GM13976 (cell line): Measurements from ENCODE around the gene IP6K2.

ENCODE experiments used
- DNase-seq: peaks from one replicate; pipeline ENCODE4 v3.0.0; 2012; ENCODE audit warnings: low spot score
- CTCF ChIP-seq: IDR thresholded peaks from 2 replicates; pipeline ENCODE4 v1.5.1; 2012; ENCODE audit warnings: borderline replicate concordance, mild to moderate bottlenecking; ENCODE audit not compliant: insufficient read depth; ENCODE audit errors: extremely low read depth, missing control alignments, control extremely low read depth
- in situ Hi-C: fragments of 300-500 bp; cut with MboI; formaldehyde crosslinking; loops from one replicate; pipeline ENCODE4 v1.12.0; 2022; ENCODE audit warnings: low sequenced_read_pairs, mixed read lengths, inconsistent platforms; ENCODE audit not compliant: unreplicated experiment

Gene IP6K2

DNA sequence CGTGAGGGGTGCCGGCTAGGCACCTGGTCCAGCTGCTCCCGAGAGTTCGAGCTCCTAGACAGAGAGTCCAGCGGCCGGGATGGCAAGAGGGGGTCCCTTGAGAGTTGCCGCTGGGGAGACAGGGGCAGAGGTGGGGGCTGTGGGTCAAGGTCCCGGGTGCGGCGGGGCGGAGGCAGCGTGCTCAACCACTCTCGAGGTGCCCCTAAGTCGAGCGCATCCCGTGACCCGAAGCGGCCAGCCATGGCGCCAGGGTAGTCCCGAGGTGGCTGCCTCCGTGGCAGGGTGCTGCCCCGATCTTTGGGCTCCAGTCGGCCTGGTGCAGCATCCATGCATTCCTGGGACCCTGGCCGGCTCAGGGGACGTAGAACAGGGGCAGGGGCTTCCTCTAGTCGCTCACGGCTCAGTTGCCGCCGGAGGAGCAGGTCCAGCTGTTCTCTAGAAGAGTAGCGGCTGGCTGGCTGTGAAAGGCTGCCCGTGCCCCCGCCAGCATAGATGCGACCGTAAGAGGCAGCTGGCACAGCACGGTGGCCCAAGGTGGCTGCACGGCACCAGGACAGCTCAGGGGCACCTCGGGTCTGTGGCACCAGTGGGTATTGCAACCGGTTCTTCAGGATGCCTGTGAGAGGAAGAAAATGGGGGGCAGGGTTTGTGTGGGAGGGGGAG lies 76.9 kb downstream of the IP6K2 start:
- in situ Hi-C loops = no loop called here
- DNase-seq = no peak
- TF ChIP-seq CTCF = no peak
